Esophagus squamous epithelium (tissue), 4 donors: ENCODE measurements around the gene HSF2BP.

Experiments used
- CTCF ChIP-seq, 6 experiments: fragments of 450-650 bp in 4 of 6; fragments of 200-600 bp in 2 of 6; sonication (generic) in 2 of 6; IDR thresholded peaks; one replicate each; pipeline ENCODE4 v1.5.1; 2016 to 2019; ENCODE audit warnings: antibody characterized with exemption in 6 of 6, mild to moderate bottlenecking in 4 of 6, moderate library complexity in 4 of 6
- POLR2A ChIP-seq, 4 donors: fragments of 450-650 bp; IDR thresholded peaks; one replicate each; pipeline ENCODE4 v1.6.1; 2017; ENCODE audit warnings: antibody characterized with exemption in 4 of 4, mild to moderate bottlenecking in 4 of 4, moderate library complexity in 3 of 4

GRCh38 chr21:43573921-43574320 lies 85.4 kb downstream of the HSF2BP start:
- no peak for TF ChIP-seq CTCF (IDR thresholded peaks at IDR 0.05)
- TF ChIP-seq POLR2A (IDR thresholded peaks at IDR 0.05): no peak
